ENCODE results near the gene ZNF823. TPM values are rescaled to one million over a fixed set of nuclear protein-coding genes. Genes with fewer than 3 reads are reported as not detected.

ZNF823 gene
- total and polyA plus RNA-seq, 2 donors (not counting 3 experiments of a cell fraction or from before 2014, with no cell fraction given) = 1.4 to 4.4 TPM

DNA sequence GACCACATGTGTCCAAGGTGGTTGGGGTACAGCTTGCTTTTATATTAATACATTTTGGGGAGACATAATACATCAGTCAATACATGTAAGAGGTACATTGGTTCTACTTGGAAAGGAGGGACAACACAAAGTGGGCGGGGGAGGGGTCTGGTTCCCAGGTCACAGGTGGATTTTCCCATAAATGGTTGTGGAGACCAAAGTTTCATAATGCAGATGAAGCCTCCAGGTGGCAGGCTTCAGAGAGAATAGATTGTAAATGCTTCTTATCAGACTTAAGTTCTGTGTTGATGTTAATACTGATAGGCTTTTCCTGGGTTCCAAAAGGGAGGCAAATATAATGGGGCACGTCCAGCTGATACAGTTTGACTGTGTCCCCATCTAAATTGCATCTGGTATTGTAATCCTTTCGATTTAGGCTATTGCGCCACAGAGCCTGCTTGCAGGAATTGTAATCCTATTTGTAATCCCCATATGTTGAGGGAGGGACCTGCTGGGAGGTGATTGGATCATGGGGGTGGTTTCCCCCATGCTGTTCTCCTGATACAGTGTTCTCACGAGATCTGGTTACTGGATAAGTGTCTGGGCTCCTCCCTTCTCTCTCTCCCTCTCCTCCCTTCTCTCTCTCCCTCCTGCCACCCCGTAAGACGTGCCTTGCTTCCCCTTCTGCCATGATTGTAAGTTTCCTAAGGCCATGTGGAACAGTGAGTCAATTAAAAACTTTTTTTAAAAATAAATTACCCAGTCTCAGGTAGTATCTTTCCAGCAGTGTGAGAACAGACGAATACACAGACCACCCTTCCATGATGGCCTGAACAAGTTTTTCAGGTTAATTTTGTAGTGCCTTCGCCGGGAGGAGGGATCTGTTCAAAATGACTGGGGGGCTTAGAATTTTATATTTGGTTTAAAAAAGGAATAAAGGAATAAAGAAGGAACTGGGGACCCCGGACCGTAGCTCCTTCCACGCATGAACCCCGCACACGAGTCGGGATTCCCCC lies 44.9 kb downstream of the ZNF823 start:
- H3K27ac ChIP-seq (ENCODE audit: insufficient read depth, low read depth, low read length) = no peak overlapping the region
- POLR2A ChIA-PET = no interaction called here

DNA sequence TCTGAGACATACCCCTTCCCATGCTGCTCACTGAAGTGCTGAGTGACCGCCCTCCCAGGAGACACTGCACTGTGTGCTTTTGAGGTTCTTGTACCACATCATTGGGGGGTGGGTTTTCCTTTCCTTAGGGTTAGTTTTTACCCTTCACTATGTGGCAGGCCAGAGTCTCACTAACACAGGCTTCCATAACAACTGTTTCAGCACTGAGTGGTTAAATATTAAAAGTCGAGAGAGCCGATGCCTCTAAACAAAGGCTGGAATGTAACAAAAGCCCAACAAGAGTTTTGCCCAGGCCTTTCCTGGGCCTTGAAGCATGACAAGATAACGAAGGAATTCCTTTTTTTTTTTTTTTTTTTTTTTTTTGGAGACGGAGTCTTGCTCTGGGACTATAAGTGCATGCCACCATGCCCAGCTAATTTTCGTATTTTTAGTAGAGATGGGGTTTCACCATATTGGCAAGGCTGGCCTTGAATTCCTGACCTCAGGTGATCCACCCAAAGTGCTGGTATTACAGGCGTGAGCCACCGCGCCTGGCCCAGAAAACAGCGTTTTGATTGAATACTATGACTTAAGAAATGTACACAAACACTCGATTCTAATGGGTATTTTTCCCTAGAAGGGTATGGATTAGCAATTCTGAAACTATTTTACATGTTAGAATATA lies 46.5 kb downstream of the ZNF823 start:
- no peak overlapping the region for H2AFZ ChIP-seq (ENCODE audit: low read depth, low read length)
- no peaks in the 10 kb centered on the region for H4K20me1 ChIP-seq (replicated peaks; ENCODE audit: control insufficient read depth, extremely low read depth, insufficient read depth, low read length)
- dilution Hi-C loops (cut with MboI; ENCODE audit: extremely low pct_ligation_motif_present, low sequenced_read_pairs) (no loop called here), intact Hi-C loops (cut with micrococcal nuclease) (no loop called here)
- ChIA-PET CTCF (no interaction called here), POLR2A (no interaction called here)
- TF ChIP-seq POLR2A (IDR thresholded peaks at IDR 0.05; ENCODE audit: low read depth, low read length) (no peak), MYC (IDR thresholded peaks at IDR 0.05; ENCODE audit: low read depth, low read length) (no peak), FOS (IDR thresholded peaks at IDR 0.05; ENCODE audit: borderline replicate concordance, insufficient read depth, low read length) (no peak), GATA2 (IDR thresholded peaks at IDR 0.05; ENCODE audit: insufficient read depth, insufficient read length, low read depth, low read length) (no peak), EZH2 (IDR thresholded peaks at IDR 0.05; ENCODE audit: borderline replicate concordance, low read depth, low read length, severe bottlenecking) (no peak), POLR2AphosphoS5 (IDR thresholded peaks at IDR 0.05; ENCODE audit: insufficient read depth, low read depth, low read length) (no peak), JUN (IDR thresholded peaks at IDR 0.05; ENCODE audit: borderline replicate concordance, insufficient read depth, insufficient read length, low read depth) (no peak)
- TF ChIP-seq, protein P1, sequence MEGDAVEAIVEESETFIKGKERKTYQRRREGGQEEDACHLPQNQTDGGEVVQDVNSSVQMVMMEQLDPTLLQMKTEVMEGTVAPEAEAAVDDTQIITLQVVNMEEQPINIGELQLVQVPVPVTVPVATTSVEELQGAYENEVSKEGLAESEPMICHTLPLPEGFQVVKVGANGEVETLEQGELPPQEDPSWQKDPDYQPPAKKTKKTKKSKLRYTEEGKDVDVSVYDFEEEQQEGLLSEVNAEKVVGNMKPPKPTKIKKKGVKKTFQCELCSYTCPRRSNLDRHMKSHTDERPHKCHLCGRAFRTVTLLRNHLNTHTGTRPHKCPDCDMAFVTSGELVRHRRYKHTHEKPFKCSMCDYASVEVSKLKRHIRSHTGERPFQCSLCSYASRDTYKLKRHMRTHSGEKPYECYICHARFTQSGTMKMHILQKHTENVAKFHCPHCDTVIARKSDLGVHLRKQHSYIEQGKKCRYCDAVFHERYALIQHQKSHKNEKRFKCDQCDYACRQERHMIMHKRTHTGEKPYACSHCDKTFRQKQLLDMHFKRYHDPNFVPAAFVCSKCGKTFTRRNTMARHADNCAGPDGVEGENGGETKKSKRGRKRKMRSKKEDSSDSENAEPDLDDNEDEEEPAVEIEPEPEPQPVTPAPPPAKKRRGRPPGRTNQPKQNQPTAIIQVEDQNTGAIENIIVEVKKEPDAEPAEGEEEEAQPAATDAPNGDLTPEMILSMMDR (IDR thresholded peaks at IDR 0.05; ENCODE audit: extremely low read depth in 1 of 2, insufficient read depth in 1 of 2, low read depth in 1 of 2, low read length in 2 of 2) = no peak
- TF ChIP-seq, protein P2, sequence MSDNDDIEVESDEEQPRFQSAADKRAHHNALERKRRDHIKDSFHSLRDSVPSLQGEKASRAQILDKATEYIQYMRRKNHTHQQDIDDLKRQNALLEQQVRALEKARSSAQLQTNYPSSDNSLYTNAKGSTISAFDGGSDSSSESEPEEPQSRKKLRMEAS (IDR thresholded peaks at IDR 0.05; ENCODE audit: insufficient read depth, insufficient read length) = no peak
- BruUV-seq (replicated peaks) = no TSS peak
- FAIRE-seq = no peak
- H3K9me1 ChIP-seq (replicated peaks; ENCODE audit: control insufficient read depth, extremely low read depth, insufficient read depth, low read length) = no peaks in the 10 kb centered on the region
- H3K4me1 ChIP-seq (ENCODE audit: control insufficient read depth, extremely low read depth, insufficient read depth, low read length) = peaks cover 2% of the 10 kb centered on the region
- no peak for DNase-seq (ENCODE audit: low read depth, low spot score)
- H3K27ac ChIP-seq (ENCODE audit: insufficient read depth, low read depth, low read length) = no peak overlapping the region
- H3K4me2 ChIP-seq (ENCODE audit: insufficient read depth, low read length) = no peak overlapping the region
- H3K36me3 ChIP-seq (ENCODE audit: control insufficient read depth in 2 of 2, extremely low read depth in 1 of 2, insufficient read depth in 2 of 2, low read length in 2 of 2) = no peaks in the 10 kb centered on the region
- no peaks in the 10 kb centered on the region for H3K9me3 ChIP-seq (replicated peaks; ENCODE audit: control insufficient read depth, insufficient read depth, low read length)
- no peaks in the 10 kb centered on the region for H3K79me2 ChIP-seq (ENCODE audit: control insufficient read depth, insufficient read depth, low read length)
- no peak overlapping the region for H3K9ac ChIP-seq (replicated peaks; ENCODE audit: extremely low read depth, insufficient read depth, low read length)
- H3K27me3 ChIP-seq (ENCODE audit: control insufficient read depth in 2 of 2, insufficient read depth in 2 of 2, low read length in 2 of 2) = no peaks in the 10 kb centered on the region
- H3K4me3 ChIP-seq (replicated peaks in 1 of 3; ENCODE audit: insufficient read depth in 1 of 3, low read depth in 1 of 3, low read length in 3 of 3) = no peak overlapping the region

More for the DNA sequence above, 44.9 kb downstream of the ZNF823 start:
- Histone ChIP-seq H3K9me1 (replicated peaks; ENCODE audit: control insufficient read depth, extremely low read depth, insufficient read depth, low read length) (no peaks in the 10 kb centered on the region), H3K9ac (replicated peaks; ENCODE audit: extremely low read depth, insufficient read depth, low read length) (no peak overlapping the region), H3K36me3 (ENCODE audit: control insufficient read depth in 2 of 2, extremely low read depth in 1 of 2, insufficient read depth in 2 of 2, low read length in 2 of 2) (no peaks in the 10 kb centered on the region), H3K79me2 (ENCODE audit: control insufficient read depth, insufficient read depth, low read length) (no peaks in the 10 kb centered on the region), H3K4me2 (ENCODE audit: insufficient read depth, low read length) (peak overlapping the region; percentile 94), H2AFZ (ENCODE audit: low read depth, low read length) (peak overlapping the region; percentile 99), H3K27me3 (ENCODE audit: control insufficient read depth in 2 of 2, insufficient read depth in 2 of 2, low read length in 2 of 2) (no peaks in the 10 kb centered on the region), H3K9me3 (replicated peaks; ENCODE audit: control insufficient read depth, insufficient read depth, low read length) (no peaks in the 10 kb centered on the region), H3K4me3 (replicated peaks in 1 of 3; ENCODE audit: insufficient read depth in 1 of 3, low read depth in 1 of 3, low read length in 3 of 3) (peak overlapping the region; percentile 66 to 93 (median 76)), H3K4me1 (ENCODE audit: control insufficient read depth, extremely low read depth, insufficient read depth, low read length) (peaks cover 2% of the 10 kb centered on the region), H4K20me1 (replicated peaks; ENCODE audit: control insufficient read depth, extremely low read depth, insufficient read depth, low read length) (no peaks in the 10 kb centered on the region)
- CTCF ChIA-PET = no interaction called here
- TF ChIP-seq POLR2A (IDR thresholded peaks at IDR 0.05; ENCODE audit: low read depth, low read length) (no peak), EZH2 (IDR thresholded peaks at IDR 0.05; ENCODE audit: borderline replicate concordance, low read depth, low read length, severe bottlenecking) (no peak), MYC (IDR thresholded peaks at IDR 0.05; ENCODE audit: low read depth, low read length) (no peak)
- DNase-seq (ENCODE audit: low read depth, low spot score) = no peak
- no peak for FAIRE-seq
- BruUV-seq (replicated peaks) = no TSS peak
- intact Hi-C loops (cut with micrococcal nuclease) = loop anchor here (2.0 kb wide), 2 partner anchors 45 to 73 kb away; partner anchors contain the start of genes ZNF441 and ZNF823
- dilution Hi-C loops (cut with MboI; ENCODE audit: extremely low pct_ligation_motif_present, low sequenced_read_pairs) = no loop called here

Measured in endothelial cell of umbilical vein (primary cell).